ENCODE results near the gene SLC38A2. TPM values are rescaled to one million over a fixed set of nuclear protein-coding genes. Genes with fewer than 3 reads are reported as not detected.
A peak's percentile ranks its signal among the peaks of the same experiment; 100 is the strongest.

The SLC38A2 gene
- total RNA-seq, 1 donor from 2014 or later: 248 TPM

DNA sequence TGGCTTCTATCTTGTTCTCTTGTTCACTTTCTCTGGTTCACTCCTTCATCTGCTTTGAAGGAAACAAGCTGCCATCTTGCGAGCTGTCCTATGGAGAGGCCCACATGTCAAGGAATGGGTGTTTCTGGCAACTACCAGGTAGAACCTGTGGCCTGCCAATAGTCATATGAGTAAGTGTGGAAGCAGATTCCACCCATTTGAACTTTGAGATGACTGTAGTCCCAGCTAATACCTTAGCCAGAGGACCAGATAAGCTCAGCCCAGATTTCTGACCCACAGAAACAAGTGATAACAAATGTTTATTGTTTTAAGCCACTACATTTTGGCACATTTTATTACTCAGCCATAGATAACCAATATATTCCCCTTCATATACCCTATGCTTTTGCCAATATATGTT is 4.0 kb upstream of the SLC38A2 start:
- DNase-seq (ENCODE audit: low spot score): no peak

DNA sequence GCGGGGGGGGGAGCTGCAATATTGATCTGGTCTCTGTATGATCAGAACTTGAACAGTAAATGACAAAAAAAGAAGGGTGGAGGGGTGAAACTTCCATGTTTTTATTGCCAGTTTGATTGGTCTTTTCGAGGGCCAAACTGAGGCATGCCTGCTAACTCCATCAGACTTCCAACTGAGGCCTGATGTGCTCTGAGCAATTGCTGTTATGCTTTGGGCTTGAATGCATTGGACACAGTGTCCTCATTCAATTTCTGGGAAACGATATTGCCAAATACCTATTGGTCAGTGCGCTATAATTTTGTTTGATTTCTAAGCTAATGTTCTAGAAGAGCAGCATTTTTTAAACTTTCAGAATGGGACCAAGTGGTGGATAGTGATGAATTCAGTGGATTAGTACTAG is 2.1 kb upstream of the SLC38A2 start:
- DNase-seq (ENCODE audit: low spot score): no peak

DNA sequence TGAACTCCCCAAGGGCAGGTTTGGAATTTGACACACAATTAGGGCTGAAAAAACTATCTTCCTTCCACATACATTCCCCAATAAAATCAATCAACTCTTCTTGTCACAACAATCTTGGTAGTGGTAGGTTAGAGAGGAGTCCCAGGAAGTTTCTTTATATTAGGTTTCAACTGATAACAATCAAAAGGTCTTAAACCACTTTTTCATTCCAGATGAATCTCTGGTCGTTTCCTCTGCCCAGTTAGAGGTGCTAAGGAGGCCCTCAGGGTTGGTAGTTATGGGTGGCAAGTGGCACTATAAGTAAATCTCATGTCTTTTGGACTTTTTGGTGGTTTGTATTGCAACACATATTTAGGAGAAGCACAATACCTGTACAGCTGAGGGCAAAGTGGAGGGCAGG is 1.7 kb upstream of the SLC38A2 start:
- DNase-seq (ENCODE audit: low spot score): no peak

DNA sequence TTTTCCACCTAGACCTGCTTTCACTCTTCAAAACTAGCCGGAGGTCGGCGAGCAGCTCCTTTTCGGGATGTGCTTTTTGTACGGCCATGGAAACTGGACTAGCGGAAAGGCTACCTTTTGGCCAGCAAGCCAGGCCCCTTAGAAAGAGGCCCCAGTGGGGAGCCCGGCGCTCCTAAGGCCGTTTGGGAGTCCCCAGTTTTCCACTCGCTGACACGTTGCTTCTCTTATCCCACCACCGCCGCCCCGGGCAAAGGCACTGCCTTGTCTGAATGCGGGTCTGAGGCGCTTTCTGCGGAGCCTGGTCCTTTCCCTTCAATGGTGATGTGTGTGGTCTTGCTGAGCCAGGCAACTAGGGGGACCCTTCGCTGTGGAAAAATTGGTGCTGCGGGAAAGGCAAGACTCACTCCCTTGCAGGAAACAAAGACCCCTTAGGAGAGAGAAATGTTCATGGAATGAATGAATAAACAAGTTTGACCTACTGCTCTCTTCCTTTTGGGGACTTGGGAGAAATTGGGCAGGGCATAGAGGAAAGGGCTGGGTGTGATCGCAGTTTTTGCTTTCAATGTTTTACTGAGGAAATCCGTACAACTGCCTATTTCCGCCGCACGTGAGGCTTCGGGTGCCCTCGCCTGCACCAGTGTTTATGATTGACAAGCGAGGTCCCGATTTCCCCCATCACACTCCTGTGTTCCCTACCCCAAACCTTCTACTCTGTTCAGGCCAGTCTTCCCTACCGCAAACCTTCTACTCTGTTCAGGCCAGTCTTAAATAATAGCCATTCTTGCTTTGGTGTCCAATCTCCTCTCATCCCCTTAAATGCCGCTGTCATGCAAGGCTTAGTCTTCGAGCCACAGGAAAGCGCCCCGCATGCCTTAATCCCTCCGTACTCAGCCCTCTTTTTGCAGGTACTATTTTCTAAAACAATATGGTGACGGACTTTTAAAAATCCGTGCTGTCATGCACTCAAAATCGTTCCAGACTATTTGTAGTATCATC is 1.0 kb upstream of the SLC38A2 start:
- DNase-seq (ENCODE audit: low spot score): no peak

DNA sequence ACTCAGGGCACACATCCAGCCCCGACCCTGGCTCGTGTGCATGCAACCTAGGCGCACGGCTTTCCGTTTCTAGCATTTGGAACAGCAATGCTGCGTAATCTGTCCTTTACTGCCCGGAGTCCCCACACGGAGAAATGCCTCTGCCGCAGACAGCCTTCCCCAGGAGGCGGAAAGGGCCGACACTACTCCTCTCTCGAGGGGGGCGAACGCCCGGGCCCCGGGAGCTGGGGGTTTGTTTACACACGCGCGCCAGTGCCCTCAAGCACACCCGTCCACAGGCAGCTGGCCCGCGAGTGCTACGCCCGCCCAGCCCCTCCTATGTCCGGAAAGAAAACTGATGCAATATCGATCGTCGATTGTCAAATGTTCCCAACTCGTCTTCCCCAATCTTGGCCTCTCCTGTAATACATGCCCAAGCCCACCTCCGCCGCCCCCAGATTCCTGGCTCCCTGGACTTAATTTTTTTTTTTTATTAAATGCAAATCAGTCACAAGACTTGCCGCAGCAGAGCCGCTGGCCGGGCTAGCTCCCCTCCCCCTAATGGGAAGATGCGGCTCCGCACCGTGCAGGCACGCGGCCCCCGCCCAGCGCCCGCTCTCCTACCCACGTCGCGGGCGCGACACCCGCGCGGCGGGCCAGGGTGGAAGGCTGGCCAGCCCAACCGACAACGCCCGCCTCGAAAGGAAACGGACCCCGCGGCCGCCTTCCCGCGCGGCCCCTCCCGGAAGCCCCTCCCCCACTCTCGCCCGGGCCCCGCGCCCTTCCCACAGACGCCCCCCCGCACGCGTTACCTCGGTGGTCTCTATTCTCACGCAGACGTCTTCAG is 642 bp downstream of the SLC38A2 start:
- DNase-seq (ENCODE audit: low spot score): peak; percentile 93

DNA sequence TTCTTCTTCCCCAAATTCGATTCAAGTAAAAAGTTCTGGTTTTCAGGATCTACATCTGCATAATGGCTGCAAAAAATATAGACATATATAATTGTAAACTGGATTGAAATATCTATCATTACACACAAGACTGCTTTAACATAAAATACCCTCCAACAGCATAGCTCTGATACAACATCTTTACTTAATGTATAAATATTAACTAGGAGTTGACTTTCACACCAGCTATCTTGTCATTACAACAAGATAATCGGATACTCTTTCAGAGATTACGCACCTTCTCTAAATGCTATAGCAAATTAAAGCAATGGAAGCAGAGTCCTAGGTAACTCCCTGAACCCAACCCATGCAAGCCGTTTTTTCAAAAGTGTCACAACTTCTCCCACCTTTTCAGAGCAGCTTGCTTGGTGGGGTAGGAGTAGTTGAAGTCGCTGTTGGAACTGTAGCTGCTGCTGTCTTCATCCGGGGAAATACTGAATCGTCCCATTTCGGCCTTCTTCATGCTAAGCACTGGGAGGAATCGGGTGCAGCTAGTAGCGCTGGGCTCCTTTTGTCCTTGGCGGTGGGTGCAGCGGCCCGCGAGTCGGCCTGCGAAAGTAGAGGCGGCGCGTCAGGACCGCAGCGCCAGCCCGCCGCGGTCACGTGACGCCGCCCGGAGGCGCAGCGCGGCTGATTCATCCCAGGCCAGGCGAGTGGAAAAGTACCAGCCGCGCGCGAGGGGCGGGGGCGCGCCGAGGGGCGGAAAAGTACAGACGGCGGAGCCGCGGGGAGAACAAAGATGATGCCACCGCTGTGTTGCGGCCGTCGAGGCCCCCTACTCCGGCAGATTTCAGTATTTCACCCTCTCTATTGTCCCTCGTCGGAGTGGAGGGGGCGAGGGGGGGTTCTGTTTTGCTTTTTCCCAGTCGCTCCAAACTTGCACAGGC is 1.5 kb downstream of the SLC38A2 start:
- DNase-seq (ENCODE audit: low spot score): peak; percentile 98

DNA sequence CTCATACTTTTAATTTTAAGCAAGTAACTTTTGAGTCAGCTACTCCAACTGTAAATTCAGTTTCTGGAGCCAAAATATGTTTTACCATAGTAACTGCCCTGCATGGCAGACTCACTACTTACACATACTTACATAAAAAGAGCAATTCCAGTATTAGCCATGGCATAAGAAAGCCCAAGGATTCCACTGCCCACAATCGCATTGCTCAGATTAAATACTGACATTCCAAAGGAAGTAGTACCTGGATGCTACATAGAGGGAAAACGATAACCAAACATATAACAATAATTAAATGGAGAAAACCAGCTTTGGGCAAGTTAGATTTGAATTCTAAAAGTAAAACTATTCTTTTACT is 2.2 kb downstream of the SLC38A2 start:
- no peak for DNase-seq (ENCODE audit: low spot score)

DNA sequence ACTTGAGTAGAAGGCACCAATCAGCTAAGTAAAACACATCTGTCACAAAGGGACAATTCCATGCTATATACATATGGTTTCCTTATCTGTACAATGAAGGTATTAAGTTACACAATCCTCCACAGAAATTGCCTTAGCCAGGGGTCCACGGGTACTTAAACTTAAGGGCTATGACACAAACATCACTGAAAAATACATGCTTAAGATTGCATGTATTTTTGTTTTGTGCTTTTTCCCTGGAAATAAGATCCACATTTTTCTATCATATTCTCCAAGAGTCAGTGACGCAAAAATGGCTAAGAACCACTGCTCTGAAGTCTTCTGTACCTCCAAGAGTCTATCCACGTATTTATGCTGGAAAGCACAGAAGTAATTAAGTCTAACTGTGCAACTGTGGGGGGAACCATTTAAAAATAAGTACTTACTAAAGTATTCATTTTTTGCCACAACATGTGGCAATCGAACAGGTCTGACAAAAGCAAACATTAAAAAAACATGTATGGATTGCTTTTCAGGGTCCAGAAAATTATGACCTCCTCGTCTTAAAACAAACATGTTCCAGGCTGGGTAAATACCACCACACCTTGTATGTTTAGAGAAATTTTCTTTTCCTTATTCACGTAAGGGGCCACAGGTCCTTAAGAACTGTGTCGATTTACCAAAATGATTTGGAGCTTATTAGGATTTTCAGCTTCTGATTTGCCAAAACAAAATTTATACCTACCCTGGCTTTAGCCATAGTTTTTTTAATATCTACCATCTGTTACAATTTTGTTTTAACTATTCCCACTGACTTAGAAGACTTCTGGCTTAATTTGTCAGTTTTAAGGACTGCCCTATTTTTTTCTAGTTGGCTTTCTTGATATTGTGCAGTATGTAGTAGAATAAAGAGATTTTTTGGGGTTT is 2.8 kb downstream of the SLC38A2 start:
- DNase-seq (ENCODE audit: low spot score): no peak

DNA sequence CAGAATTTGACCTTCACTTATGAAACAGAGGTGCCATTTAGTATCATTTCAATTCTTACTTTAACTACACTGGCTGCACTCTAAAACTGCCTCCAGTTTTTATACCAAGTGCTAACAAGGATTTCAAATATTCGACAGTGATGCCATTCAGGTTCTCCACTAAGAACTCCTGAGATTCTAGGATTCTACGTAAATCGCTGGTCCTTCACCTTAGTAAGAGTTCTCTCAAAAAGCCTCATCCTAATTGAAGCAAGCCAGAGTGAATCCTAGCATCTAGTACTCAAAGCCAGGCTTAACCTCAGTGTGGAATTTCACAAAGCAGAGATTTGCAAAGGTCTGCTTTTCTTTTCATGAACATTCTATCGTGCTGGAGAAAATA is 3.5 kb downstream of the SLC38A2 start:
- DNase-seq (ENCODE audit: low spot score): no peak

DNA sequence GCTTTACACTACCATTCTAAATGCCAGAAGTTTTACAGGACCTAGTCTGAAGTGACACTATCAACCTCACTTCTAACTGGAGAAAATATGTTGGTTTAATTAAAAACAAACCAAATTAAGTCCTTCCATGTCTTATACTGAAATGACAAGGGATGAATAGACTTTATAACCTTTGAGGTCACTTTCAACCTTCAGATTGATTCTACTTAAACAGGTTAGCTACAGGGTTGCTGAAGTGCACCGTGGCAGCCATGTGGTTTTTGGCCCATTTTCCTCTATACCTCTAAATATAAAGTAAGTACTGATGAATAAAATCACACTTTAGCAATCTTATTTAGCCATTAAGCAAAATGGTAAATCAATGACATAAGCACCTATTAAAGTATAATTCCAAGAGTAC is 3.9 kb downstream of the SLC38A2 start:
- no peak for DNase-seq (ENCODE audit: low spot score)

DNA sequence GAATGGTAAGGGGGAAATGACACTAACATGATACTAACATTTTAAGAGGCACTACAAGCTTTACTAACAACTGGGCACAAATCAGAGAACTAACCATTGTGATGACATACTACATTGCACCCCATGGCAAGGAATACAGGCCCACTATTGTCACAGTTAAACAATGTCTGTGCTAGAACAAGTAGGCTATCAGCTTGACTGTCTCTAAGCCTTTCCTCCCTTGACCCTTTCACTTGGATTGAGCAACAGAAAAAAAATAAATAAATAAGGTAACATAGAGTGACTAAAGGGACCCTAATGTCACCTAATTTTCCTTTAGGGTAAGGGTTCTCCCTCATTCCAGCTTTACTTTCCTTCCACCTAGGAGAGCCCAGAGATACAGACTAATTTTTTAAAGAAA is 4.4 kb downstream of the SLC38A2 start:
- DNase-seq (ENCODE audit: low spot score): no peak

DNA sequence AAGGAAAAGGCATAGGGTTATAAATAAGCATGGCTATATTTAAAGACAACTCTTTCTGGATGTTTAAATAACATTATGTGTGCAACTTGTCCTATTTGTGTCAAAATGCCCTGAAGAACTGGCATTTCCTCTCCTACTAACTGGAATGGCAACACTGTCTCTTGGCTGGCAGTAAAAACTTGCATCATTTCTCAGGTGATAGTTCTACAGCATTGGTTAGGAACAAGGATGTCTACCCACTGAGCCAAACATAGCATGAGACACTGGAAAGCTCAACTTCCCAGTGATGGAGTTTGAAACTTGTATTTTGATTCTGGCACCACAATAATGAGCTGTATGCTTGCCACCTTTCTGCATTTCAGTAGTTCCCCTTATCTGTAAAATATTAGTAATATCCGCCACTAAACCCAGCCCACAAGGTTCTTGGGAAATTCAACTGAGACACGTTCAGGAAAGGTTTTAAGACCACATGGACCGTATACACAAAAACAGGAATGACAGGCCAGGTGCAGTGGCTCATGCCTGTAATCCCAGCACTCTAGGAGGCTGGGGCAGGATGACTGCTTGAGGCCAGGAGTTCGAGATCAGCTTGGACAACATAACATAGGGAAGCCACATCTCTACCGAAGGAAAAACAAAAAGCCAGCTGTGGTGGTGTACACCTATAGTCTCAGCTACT is 5.1 kb downstream of the SLC38A2 start:
- DNase-seq (ENCODE audit: low spot score): no peak

DNA sequence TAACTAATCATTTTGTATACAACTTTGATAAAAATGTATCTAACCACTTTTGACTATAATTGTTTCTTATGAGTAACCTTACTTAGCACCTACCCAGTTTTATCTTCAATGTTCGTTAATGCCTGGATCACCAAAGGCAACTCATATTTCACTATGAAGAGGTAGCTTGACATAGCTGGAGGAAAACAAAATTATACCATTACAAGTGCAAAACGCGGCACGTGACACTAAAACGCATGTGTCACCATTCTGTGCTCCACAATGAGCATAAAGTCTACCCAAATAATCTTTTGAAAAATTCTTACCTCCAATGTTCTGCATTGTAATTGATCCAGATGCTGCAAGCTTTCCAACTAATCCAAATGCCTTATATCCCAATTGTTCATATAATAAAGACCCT is 5.8 kb downstream of the SLC38A2 start:
- DNase-seq (ENCODE audit: low spot score): no peak

DNA sequence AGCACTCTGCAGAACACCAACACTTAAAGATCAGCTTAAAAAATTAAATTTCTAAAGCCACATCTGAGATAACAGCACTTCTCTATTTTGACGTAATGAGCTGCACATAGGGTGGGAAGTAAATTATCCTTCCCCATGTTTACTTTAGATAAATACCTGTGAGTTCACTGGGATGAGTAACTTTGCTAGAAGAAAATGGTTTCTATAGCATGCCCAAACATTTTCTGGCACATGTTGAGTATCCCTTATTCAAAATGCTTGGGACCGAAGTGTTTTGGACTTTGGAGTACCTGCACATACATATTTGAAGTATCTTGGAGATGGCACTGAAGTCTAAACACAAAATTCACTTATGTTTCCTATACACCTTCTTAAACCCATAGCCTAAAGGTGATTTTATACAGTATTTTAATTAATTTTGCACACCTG is 6.6 kb downstream of the SLC38A2 start:
- no peak for DNase-seq (ENCODE audit: low spot score)

DNA sequence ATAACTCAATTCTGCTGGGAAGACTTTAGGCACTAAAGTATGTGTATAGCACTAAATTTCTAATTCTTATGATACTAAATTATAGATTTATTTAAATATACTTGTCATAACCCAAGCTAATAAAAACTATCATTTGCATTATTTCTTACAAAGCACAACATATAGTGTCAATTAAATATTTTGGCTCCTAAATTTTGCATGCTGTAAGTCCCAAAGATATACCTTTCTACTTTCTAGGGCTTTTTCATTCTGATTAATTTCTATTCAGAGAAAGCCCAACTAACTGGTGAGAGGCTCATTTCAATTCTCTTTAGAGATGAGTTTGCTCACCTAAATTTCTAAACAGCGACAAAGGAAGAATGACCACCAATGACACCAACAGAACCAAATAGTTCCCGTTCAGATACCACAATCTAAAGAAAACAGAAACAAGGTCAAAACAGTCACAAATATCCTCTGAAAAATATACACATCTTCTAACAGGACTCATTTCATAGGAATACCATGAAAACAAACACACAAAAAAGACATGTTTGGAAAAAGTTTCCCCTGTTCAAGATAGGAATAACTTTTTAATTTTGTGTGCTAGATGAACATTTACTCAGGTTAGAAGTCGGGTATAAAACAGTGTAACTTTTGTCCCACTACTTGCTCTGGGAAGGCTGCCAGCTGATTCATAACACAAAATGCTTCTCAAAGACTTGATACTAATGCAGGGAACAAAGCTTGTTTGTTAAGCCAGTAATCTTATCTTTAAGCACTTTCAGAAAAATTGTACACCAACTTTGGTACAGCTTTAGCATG is 7.6 kb downstream of the SLC38A2 start:
- DNase-seq (ENCODE audit: low spot score): no peak

DNA sequence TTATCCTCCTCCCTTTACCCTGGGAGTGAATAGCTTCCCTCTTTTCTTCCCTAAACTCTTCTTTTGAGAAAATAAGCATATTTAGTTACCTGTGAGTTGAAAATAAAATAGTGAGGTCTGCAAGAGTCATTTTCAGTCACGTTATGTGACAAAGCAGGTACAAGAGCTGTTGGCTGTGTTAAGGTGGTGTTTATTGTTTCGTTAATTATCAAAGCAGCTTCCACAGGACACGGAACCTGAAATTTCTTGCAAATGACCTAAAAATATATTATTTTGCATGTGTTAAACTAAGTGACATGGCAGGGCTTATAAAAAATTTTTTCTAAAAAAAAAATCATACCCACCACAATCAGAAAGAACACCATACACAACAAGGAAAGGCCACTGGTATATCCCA is 8.3 kb downstream of the SLC38A2 start:
- no peak for DNase-seq (ENCODE audit: low spot score)

DNA sequence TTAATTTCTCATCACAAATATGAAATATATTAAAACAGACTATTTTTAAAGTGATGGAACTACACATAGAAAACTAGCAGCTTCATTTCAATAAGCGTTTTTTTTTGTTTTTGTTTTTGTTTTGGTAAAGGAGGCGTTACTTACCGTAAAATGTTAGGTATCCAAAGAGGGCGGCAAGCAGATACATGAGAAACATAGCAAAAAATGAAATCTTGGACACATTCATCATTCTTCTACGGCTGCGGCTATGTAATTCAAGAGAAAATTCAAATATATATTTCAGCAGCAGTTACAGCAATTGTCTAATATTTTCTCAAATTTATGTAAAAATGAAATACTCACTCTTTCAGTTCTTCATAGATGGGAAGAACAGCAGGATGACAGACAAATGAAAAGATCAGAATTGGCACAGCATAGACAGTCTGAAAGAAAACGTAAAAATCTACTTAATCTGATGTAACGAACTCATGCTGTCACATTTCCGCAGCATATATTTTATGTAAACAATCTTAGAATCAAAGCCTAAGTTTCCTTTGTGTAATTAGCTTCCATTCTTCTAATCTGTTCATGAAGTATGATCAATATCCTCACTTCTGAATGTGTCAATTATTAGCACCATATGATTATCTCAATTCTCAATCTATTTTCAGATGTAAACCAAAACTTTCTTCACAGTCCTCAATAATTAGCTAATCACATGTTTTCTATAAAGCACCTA is 8.8 kb downstream of the SLC38A2 start:
- no peak for DNase-seq (ENCODE audit: low spot score)
